ENCODE results near the gene CALCOCO2.
"Not testable (repeated sequence)": the region's sequence is repeated elsewhere in the genome, so short reads cannot be mapped to it uniquely, and the experiment has no call there.

GRCh38 chr17:48837458-48837857 is 6.6 kb downstream of the CALCOCO2 start:
- TF ChIP-seq CTCF (IDR thresholded peaks at IDR 0.05; ENCODE audit: insufficient read depth, low read length); SPI1 (IDR thresholded peaks at IDR 0.05; ENCODE audit: borderline replicate concordance, low read depth): not testable (repeated sequence)
- peak; percentile 29; the same call in 1 of the 2 replicates for TF ChIP-seq POLR2AphosphoS5 (IDR thresholded peaks at IDR 0.05; ENCODE audit: low read depth)

Data from HL-60 (cell line).